GM21367 (cell line): ENCODE measurements around the gene PLXNC1.

Experiments
- ATAC-seq: cut with Tn5 transposase; IDR thresholded peaks from one replicate; pipeline ENCODE4 v1.9.1; 2021; ENCODE audit not compliant: unreplicated experiment

PLXNC1 gene

GRCh38 chr12:94202245-94203180 is 54.1 kb downstream of the PLXNC1 start:
- no peak for ATAC-seq

GRCh38 chr12:94203181-94203546 is 54.8 kb downstream of the PLXNC1 start:
- ATAC-seq = no peak

GRCh38 chr12:94203796-94204195 is 55.4 kb downstream of the PLXNC1 start:
- no peak for ATAC-seq

- no peak for ATAC-seq
Observed at GRCh38 chr12:94204499-94205247, 56.3 kb downstream of the PLXNC1 start.

- no peak for ATAC-seq
Observed at GRCh38 chr12:94205822-94206221, 57.4 kb downstream of the PLXNC1 start.

GRCh38 chr12:94206886-94207285 is 58.5 kb downstream of the PLXNC1 start:
- ATAC-seq = no peak

- no peak for ATAC-seq
Observed at GRCh38 chr12:94207467-94207848, 59.1 kb downstream of the PLXNC1 start.

GRCh38 chr12:94207849-94208621 is 59.7 kb downstream of the PLXNC1 start:
- peak; percentile 71 for ATAC-seq

GRCh38 chr12:94208622-94208966 is 60.2 kb downstream of the PLXNC1 start:
- peak; percentile 34 for ATAC-seq

GRCh38 chr12:94209240-94209639 is 60.9 kb downstream of the PLXNC1 start:
- ATAC-seq = no peak

GRCh38 chr12:94211021-94211420 is 62.6 kb downstream of the PLXNC1 start:
- ATAC-seq = no peak

- ATAC-seq = no peak
Observed at GRCh38 chr12:94218233-94218632, 69.9 kb downstream of the PLXNC1 start.

GRCh38 chr12:94219622-94220302 is 71.4 kb downstream of the PLXNC1 start:
- no peak for ATAC-seq

- ATAC-seq = no peak
Observed at GRCh38 chr12:94220804-94221203, 72.4 kb downstream of the PLXNC1 start.

GRCh38 chr12:94222351-94223084 is 74.1 kb downstream of the PLXNC1 start:
- peak; percentile 67 for ATAC-seq

- no peak for ATAC-seq
Observed at GRCh38 chr12:94223842-94224241, 75.5 kb downstream of the PLXNC1 start.

- no peak for ATAC-seq
Observed at GRCh38 chr12:94225506-94225905, 77.1 kb downstream of the PLXNC1 start.

GRCh38 chr12:94225947-94226630 is 77.7 kb downstream of the PLXNC1 start:
- no peak for ATAC-seq

GRCh38 chr12:94227066-94227465 is 78.7 kb downstream of the PLXNC1 start:
- no peak for ATAC-seq

GRCh38 chr12:94228488-94228907 is 80.1 kb downstream of the PLXNC1 start:
- ATAC-seq = no peak
